CD4-positive, alpha-beta T cell treated with Interleukin-2 at 100 ng/mL for 4 hours (primary cell): ENCODE results near the gene SGK1.
"Not testable (repeated sequence)": the region's sequence is repeated elsewhere in the genome, so short reads cannot be mapped to it uniquely, and the experiment has no call there.

ENCODE experiments used
- DNase-seq: peaks from one replicate; pipeline ENCODE4 v3.0.0-alpha.2; 2020; ENCODE audit warnings: low spot score

The SGK1 gene

GRCh38 chr6:134304381-134304780 lies 13.5 kb downstream of the SGK1 start:
- not testable (repeated sequence) for DNase-seq

GRCh38 chr6:134303891-134304290 lies 14.0 kb downstream of the SGK1 start:
- no peak for DNase-seq

GRCh38 chr6:134299236-134299635 lies 18.7 kb downstream of the SGK1 start:
- no peak for DNase-seq

GRCh38 chr6:134296762-134297161 lies 21.1 kb downstream of the SGK1 start:
- DNase-seq: no peak

GRCh38 chr6:134295953-134296553 lies 21.9 kb downstream of the SGK1 start:
- no peak for DNase-seq

GRCh38 chr6:134293659-134294161 lies 24.2 kb downstream of the SGK1 start:
- no peak for DNase-seq

GRCh38 chr6:134291156-134291555 lies 26.8 kb downstream of the SGK1 start:
- DNase-seq: no peak

GRCh38 chr6:134289204-134289575 lies 28.7 kb downstream of the SGK1 start:
- no peak for DNase-seq

- peak; percentile 36 for DNase-seq
Observed at GRCh38 chr6:134288538-134289203, 29.2 kb downstream of the SGK1 start.

- DNase-seq: no peak
Observed at GRCh38 chr6:134287859-134288537, 29.9 kb downstream of the SGK1 start.

- DNase-seq: no peak
Observed at GRCh38 chr6:134282816-134283215, 35.1 kb downstream of the SGK1 start.

- no peak for DNase-seq
Observed at GRCh38 chr6:134281388-134281787, 36.5 kb downstream of the SGK1 start.

- DNase-seq: no peak
Observed at GRCh38 chr6:134278000-134278399, 39.9 kb downstream of the SGK1 start.

GRCh38 chr6:134276891-134277377 lies 41.0 kb downstream of the SGK1 start:
- peak; percentile 41 for DNase-seq

- DNase-seq: no peak
Observed at GRCh38 chr6:134272374-134272773, 45.5 kb downstream of the SGK1 start.

GRCh38 chr6:134267917-134268361 lies 50.0 kb downstream of the SGK1 start:
- no peak for DNase-seq

GRCh38 chr6:134266776-134267175 lies 51.1 kb downstream of the SGK1 start:
- DNase-seq: no peak

- no peak for DNase-seq
Observed at GRCh38 chr6:134261766-134262165, 56.1 kb downstream of the SGK1 start.

GRCh38 chr6:134258849-134259306 lies 59.0 kb downstream of the SGK1 start:
- DNase-seq: no peak

GRCh38 chr6:134257516-134257915 lies 60.4 kb downstream of the SGK1 start:
- no peak for DNase-seq

- no peak for DNase-seq
Observed at GRCh38 chr6:134256862-134257261, 61.0 kb downstream of the SGK1 start.

GRCh38 chr6:134255280-134255679 lies 62.6 kb downstream of the SGK1 start:
- DNase-seq: not testable (repeated sequence)

GRCh38 chr6:134254118-134254517 lies 63.8 kb downstream of the SGK1 start:
- DNase-seq: no peak
